Keratinocyte (primary cell): Measurements from ENCODE around the gene SLC9A3.

Experiments
- EZH2 ChIP-seq: IDR thresholded peaks from one replicate; pipeline ENCODE4 v1.6.1; 2012; ENCODE audit warnings: inconsistent platforms, mild to moderate bottlenecking, low read length, moderate library complexity
- TF ChIP-seq, protein P1 (sequence below), 3 experiments: IDR thresholded peaks in 1 of 3; conservative IDR thresholded peaks in 1 of 3; optimal IDR thresholded peaks in 1 of 3; 2 replicates in 2 of 3; 3 replicates in 1 of 3; pipeline versions ENCODE3 to v1.5.1; 2011; ENCODE audit warnings: low read length in 3 of 3, mild to moderate bottlenecking in 3 of 3, moderate library complexity in 2 of 3, control low read depth in 1 of 3, inconsistent platforms in 1 of 3; ENCODE audit not compliant: insufficient read depth in 2 of 3; ENCODE audit errors: extremely low read depth in 1 of 3

DNA sequence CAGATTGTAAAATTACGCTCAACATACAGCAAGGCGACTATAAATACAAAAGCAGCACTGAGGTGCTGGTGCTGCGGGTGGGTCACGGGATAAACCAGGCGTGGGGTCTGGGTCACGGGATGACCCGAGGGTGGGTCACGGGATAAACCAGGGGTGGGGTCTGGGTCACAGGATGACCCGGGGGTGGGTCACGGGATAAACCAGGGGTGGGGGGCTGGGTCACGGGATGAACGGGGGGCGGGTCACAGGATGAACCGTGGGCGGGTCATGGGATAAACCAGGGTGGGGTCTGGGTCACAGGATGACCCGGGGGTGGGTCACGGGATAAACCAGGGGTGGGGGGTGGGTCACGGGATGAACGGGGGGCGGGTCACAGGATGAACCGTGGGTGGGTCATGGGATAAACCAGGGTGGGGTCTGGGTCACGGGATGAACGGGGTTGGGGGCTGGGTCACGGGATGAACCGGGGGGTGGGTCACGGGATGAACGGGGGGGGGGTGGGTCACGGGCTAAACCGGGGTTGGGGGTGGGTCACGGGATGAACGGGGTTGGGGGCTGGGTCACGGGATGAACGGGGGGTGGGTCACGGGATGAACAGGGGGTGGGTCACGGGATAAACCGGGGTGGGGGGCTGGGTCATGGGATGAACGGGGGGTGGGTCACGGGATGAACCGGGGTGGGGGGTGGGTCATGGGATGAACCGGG is 30.2 kb upstream of the SLC9A3 start:
- TF ChIP-seq, protein P1, sequence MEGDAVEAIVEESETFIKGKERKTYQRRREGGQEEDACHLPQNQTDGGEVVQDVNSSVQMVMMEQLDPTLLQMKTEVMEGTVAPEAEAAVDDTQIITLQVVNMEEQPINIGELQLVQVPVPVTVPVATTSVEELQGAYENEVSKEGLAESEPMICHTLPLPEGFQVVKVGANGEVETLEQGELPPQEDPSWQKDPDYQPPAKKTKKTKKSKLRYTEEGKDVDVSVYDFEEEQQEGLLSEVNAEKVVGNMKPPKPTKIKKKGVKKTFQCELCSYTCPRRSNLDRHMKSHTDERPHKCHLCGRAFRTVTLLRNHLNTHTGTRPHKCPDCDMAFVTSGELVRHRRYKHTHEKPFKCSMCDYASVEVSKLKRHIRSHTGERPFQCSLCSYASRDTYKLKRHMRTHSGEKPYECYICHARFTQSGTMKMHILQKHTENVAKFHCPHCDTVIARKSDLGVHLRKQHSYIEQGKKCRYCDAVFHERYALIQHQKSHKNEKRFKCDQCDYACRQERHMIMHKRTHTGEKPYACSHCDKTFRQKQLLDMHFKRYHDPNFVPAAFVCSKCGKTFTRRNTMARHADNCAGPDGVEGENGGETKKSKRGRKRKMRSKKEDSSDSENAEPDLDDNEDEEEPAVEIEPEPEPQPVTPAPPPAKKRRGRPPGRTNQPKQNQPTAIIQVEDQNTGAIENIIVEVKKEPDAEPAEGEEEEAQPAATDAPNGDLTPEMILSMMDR (optimal IDR thresholded peaks at IDR 0.05 in 1 of 3, IDR thresholded peaks at IDR 0.05 in 1 of 3, conservative IDR thresholded peaks at IDR 0.05 in 1 of 3; ENCODE audit: extremely low read depth in 1 of 3, insufficient read depth in 2 of 3, low read length in 3 of 3), result no peak
- TF ChIP-seq EZH2, result no peak
